GM23338 (cell line): Measurements from ENCODE around the gene GPR146.

Source experiments
- CREB1 ChIP-seq: fragments of 250-450 bp; sonication (Bioruptor Pico); IDR thresholded peaks from 2 replicates; pipeline ENCODE4 v1.5.0; 2020; ENCODE audit warnings: low read depth, mild to moderate bottlenecking, moderate library complexity
- CTCF ChIP-seq, 2 experiments: fragments of 200-600 bp in 1 of 2; sonication (generic) in 1 of 2; conservative IDR thresholded peaks; 2 replicates each; pipeline versions ENCODE4 v1.5.1 to v1.6.1; 2016 to 2017; ENCODE audit warnings: antibody characterized with exemption in 2 of 2, low read depth in 2 of 2, mild to moderate bottlenecking in 2 of 2, moderate library complexity in 1 of 2
- ETS1 ChIP-seq: IDR thresholded peaks from 2 replicates; pipeline ENCODE4 v1.6.1; 2016; ENCODE audit warnings: antibody characterized with exemption
- EZH2 ChIP-seq: fragments of 200-600 bp; sonication (generic); IDR thresholded peaks from one replicate; pipeline ENCODE4 v1.8.0; 2017; ENCODE audit warnings: antibody characterized with exemption, mild to moderate bottlenecking, low read depth; ENCODE audit not compliant: unreplicated experiment
- EZH2phosphoT487 ChIP-seq: fragments of 200-600 bp; sonication (generic); IDR thresholded peaks from one replicate; pipeline ENCODE4 v1.8.1; 2018; ENCODE audit warnings: antibody characterized with exemption; ENCODE audit not compliant: unreplicated experiment
- JUNB ChIP-seq: IDR thresholded peaks from one replicate; pipeline ENCODE4 v1.6.1; 2016; ENCODE audit warnings: antibody characterized with exemption; ENCODE audit not compliant: unreplicated experiment
- POLR2AphosphoS5 ChIP-seq: IDR thresholded peaks from 2 replicates; pipeline ENCODE4 v1.6.1; 2016; ENCODE audit warnings: antibody characterized with exemption, low read depth
- REST ChIP-seq: IDR thresholded peaks from one replicate; pipeline ENCODE4 v1.6.1; 2018; ENCODE audit warnings: antibody characterized with exemption; ENCODE audit not compliant: unreplicated experiment
- STAT1 ChIP-seq: IDR thresholded peaks from one replicate; pipeline ENCODE4 v1.6.1; 2016; ENCODE audit warnings: antibody characterized with exemption; ENCODE audit not compliant: unreplicated experiment
- ZNF114 ChIP-seq: fragments of 250-450 bp; sonication (Bioruptor Pico); IDR thresholded peaks from 2 replicates; pipeline ENCODE4 v1.5.0; 2020; ENCODE audit warnings: mild to moderate bottlenecking, moderate library complexity
- ZNF331 ChIP-seq: fragments of 250-450 bp; sonication (Bioruptor Pico); IDR thresholded peaks from 2 replicates; pipeline ENCODE4 v1.5.0; 2020; ENCODE audit warnings: low read depth, mild to moderate bottlenecking, moderate library complexity

GRCh38 chr7:1055956-1056784 is 11.8 kb downstream of the GPR146 start:
- no peak for TF ChIP-seq JUNB
- no peak for TF ChIP-seq CTCF (conservative IDR thresholded peaks at IDR 0.05; ENCODE audit: low read depth in 2 of 2)
- no peak for TF ChIP-seq REST
- TF ChIP-seq EZH2, result no peak
- no peak for TF ChIP-seq POLR2AphosphoS5
- TF ChIP-seq CREB1 (CRISPR knock-in tag), result no peak
- no peak for TF ChIP-seq EZH2phosphoT487
- no peak for TF ChIP-seq ZNF114 (CRISPR knock-in tag)
- no peak for TF ChIP-seq STAT1
- TF ChIP-seq ETS1, result no peak
- no peak for TF ChIP-seq ZNF331 (CRISPR knock-in tag)
